NT2/D1 (cell line): Measurements from ENCODE around the gene MLLT3.

Experiments
- SUZ12 ChIP-seq: IDR thresholded peaks from 2 replicates; pipeline ENCODE4 v1.6.1; 2011; ENCODE audit not compliant: insufficient read length, insufficient read depth; ENCODE audit errors: extremely low read depth
- YY1 ChIP-seq: IDR thresholded peaks from 2 replicates; pipeline ENCODE4 v1.6.1; 2011; ENCODE audit not compliant: insufficient read length, insufficient read depth

DNA sequence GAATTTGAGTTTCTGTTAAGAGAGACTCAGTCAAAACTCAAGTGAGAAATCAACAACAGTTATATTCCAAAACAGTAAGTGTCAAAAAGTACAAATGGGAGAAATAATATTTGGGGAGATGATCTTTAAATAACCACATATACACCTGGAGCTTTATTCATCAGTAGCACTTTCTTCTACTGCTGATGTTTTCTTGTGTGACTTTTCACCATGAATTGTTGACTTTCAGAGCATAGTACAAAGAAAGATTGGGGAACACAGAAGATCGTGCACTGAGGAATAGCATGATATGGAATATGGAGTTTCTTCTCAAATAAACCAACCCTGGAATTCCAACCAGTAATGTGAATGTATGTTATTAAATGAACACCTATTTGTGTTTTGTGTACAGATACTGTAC lies 130.7 kb downstream of the MLLT3 start:
- TF ChIP-seq YY1 (no peak), SUZ12 (no peak)
